HepG2 (cell line): ENCODE results near the gene NOSIP. TPM values are rescaled to one million over a fixed set of nuclear protein-coding genes. Genes with fewer than 3 reads are reported as not detected.

Experiments
- ATAC-seq: fragments of 200-7000 bp; cut with Tn5 transposase; 3 replicates; pipeline ENCODE4 v1.9.1; 2020; ENCODE audit warnings: mild to moderate bottlenecking, moderate library complexity
- BruUV-seq: library from RNA; stranded (reverse); fragments of 400-500 nt; replicated peaks from 2 replicates; lab custom pipeline; 2021; lab: Mats Ljungman, UMichigan
- CTCF ChIA-PET: fragments of 300-600 bp; formaldehyde crosslinking; extraction: SDS; loops from one replicate; lab custom pipeline; 2021; ENCODE audit warnings: low total read pairs, inconsistent platforms, low intra/inter-chr PET ratio; lab: Yijun Ruan, JAX
- POLR2A ChIA-PET: fragments of 350-600 bp; sonication (Branson Sonifier 250); formaldehyde crosslinking; loops from one replicate; lab custom pipeline; 2020; ENCODE audit warnings: antibody characterized with exemption, inconsistent platforms; lab: Yijun Ruan, JAX
- DNase-seq: peaks from one replicate; pipeline ENCODE4 v3.0.0-alpha.2; 2015; ENCODE audit warnings: low spot score
- FAIRE-seq: peaks from 3 replicates; lab custom pipeline; 2011; peaks lifted over from hg19 to GRCh38; lab: Jason Lieb, UNC
- H2AFZ ChIP-seq: one replicate; pipeline ENCODE4 v1.6.1; 2011; ENCODE audit warnings: low read length, inconsistent platforms
- H3K27ac ChIP-seq: fragments of 300-600 bp; 3 replicates; pipeline ENCODE4 v1.8.0; 2011; ENCODE audit warnings: mixed run types, mild to moderate bottlenecking, mixed read lengths, low read length, inconsistent platforms; ENCODE audit not compliant: insufficient read depth; ENCODE audit errors: extremely low read length
- H3K27me3 ChIP-seq, 2 experiments: fragments of 200-600 bp in 1 of 2; 2 replicates in 1 of 2; 3 replicates in 1 of 2; pipeline versions ENCODE4 v1.6.0 to v1.8.0; 2011; ENCODE audit warnings: low read length in 2 of 2, mild to moderate bottlenecking in 2 of 2, moderate library complexity in 2 of 2, inconsistent platforms in 1 of 2; ENCODE audit not compliant: insufficient read depth in 2 of 2, control insufficient read depth in 1 of 2
- H3K36me3 ChIP-seq, 2 experiments: fragments of 200-600 bp in 1 of 2; replicated peaks in 1 of 2; 2 replicates in 1 of 2; 3 replicates in 1 of 2; pipeline versions ENCODE4 v1.5.1 to v1.8.0; 2011; ENCODE audit warnings: low read length in 2 of 2, inconsistent platforms in 1 of 2; ENCODE audit not compliant: insufficient read depth in 2 of 2, control insufficient read depth in 1 of 2
- H3K4me1 ChIP-seq: 2 replicates; pipeline ENCODE4 v1.5.1; 2012; ENCODE audit warnings: low read length, inconsistent platforms; ENCODE audit not compliant: insufficient read depth
- H3K4me2 ChIP-seq: 2 replicates; pipeline ENCODE4 v1.6.0; 2011; ENCODE audit warnings: low read depth, low read length, inconsistent platforms
- H3K4me3 ChIP-seq, 3 experiments: fragments of 200-600 bp in 1 of 3; sonication (generic), shearing (Covaris generic) in 1 of 3; replicated peaks in 1 of 3; 2 replicates each; pipeline ENCODE4 v1.5.1; 2011 to 2016; ENCODE audit warnings: low read length in 3 of 3, inconsistent platforms in 2 of 3, low read depth in 2 of 3, mild to moderate bottlenecking in 2 of 3, control low read depth in 1 of 3, mixed read lengths in 1 of 3; ENCODE audit not compliant: insufficient read depth in 1 of 3
- H3K79me2 ChIP-seq: one replicate; pipeline ENCODE4 v1.6.1; 2011; ENCODE audit warnings: low read length, inconsistent platforms; ENCODE audit not compliant: insufficient read depth
- H3K9ac ChIP-seq: 2 replicates; pipeline ENCODE4 v1.6.0; 2011; ENCODE audit warnings: mild to moderate bottlenecking, low read depth, low read length, inconsistent platforms; ENCODE audit not compliant: insufficient read depth
- H3K9me3 ChIP-seq: 2 replicates; pipeline ENCODE4 v1.5.1; 2012; ENCODE audit warnings: mild to moderate bottlenecking, low read length
- H4K20me1 ChIP-seq: 2 replicates; pipeline ENCODE4 v1.6.0; 2011; ENCODE audit warnings: inconsistent platforms, mild to moderate bottlenecking, low read length, moderate library complexity; ENCODE audit not compliant: insufficient read depth
- ZNF619 ChIP-seq: sonication (generic); formaldehyde crosslinking; IDR thresholded peaks from 2 replicates; pipeline ENCODE4 v1.4.0; 2020; ENCODE audit warnings: mild to moderate bottlenecking, missing genetic modification reagents
- WGBS: methylation state at CpG from one replicate; pipeline ENCODE4 v1.1.6; 2017; ENCODE audit warnings: low lambda C conversion rate; 5-methylcytosine and 5-hydroxymethylcytosine counted together
- in situ Hi-C: cut with HindIII; loops from 2 replicates; pipeline ENCODE4 v1.10.0; 2017; ENCODE audit warnings: low pct_unique_long_range_greater_than_20kb; ENCODE audit not compliant: extremely low pct_ligation_motif_present
- intact Hi-C: fragments of 100-400 bp; cut with micrococcal nuclease; formaldehyde crosslinking; loops from one replicate; pipeline ENCODE4 v1.10.0; 2022; ENCODE audit not compliant: unreplicated experiment
- polyA plus RNA-seq, 8 experiments: library from polyadenylated mRNA; depleted of rRNA in 3 of 8; stranded (reverse) in 7 of 8; unstranded in 1 of 8; fragments of >200 nt; fragmentation: Illumina TruSeq in 4 of 8; extraction: Trizol in 4 of 8; gene quantifications; 2 replicates each; pipeline versions ENCODE4 v1.2.1 to v1.2.3, GENCODE V29; 2011 to 2016; ENCODE audit warnings: low read depth in 4 of 8, missing spikeins in 1 of 8, mixed read lengths in 1 of 8; ENCODE audit not compliant: insufficient read depth in 1 of 8
- total RNA-seq, 5 experiments: library from RNA; depleted of rRNA; stranded (reverse); fragments of >200 nt; fragmentation: Illumina TruSeq; extraction: Trizol; gene quantifications; 2 replicates each; pipeline ENCODE4 v1.2.3, GENCODE V29; 2016; ENCODE audit warnings: low read depth in 1 of 5
- TF ChIP-seq, protein P1 (sequence below), 2 experiments: sonication (generic) in 1 of 2; formaldehyde crosslinking in 1 of 2; IDR thresholded peaks; 2 replicates each; pipeline versions ENCODE4 v1.6.1 to v1.9.0; 2014 to 2022; ENCODE audit warnings: antibody characterized with exemption in 1 of 2, borderline replicate concordance in 1 of 2, inconsistent platforms in 1 of 2, low read depth in 1 of 2, missing genetic modification reagents in 1 of 2
- TF ChIP-seq, protein P2 (sequence below): sonication (generic); formaldehyde crosslinking; IDR thresholded peaks from 2 replicates; pipeline ENCODE4 v1.4.0; 2020; ENCODE audit warnings: missing genetic modification reagents

Gene NOSIP
- total and polyA plus RNA-seq, 2 of the 13 experiments (the other 11 are each of a cell fraction or from before 2014, with no cell fraction given), result 54.3 to 78.0 TPM

DNA sequence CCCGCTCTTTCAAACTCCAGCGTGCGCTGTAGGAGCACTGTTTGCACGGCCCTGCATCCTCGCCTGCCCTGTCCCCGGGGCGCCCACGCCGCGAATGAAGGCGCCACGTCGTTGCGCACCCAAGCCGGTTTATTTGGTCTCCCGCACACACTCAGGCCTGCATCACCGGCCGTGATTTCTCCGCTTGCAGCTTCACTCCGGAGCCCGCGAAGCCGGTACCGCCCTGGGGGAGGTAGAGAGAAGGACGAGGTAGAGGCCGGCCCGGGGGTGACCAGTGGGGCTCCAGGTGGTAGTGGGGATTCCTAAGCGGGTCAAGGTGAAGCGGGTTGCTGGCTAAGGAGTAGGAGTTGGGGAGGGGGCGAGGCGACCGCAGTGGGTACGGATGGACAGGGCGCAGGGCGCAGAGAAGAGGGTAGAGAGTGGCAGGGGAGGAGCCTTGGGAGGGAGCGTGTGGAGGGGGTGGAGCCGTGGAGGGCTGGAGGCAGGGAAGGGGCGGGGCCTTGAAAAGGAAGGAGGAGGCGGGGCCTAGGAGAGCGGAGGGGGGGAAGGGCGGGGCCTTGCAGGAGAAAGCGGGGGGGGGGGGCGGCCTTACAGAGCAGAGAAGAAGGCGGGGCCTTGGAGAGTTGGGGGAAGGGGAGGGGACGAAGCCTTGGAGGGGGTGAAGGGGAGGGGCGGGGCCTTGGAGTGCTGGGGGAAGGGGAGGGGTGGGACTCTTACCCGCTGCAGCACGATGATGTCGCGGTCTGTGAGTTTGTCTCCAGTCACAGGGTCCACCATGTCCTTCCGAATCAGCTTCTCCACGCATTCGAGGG is 24.6 kb downstream of the NOSIP start (continued):
- TF ChIP-seq, protein P1, sequence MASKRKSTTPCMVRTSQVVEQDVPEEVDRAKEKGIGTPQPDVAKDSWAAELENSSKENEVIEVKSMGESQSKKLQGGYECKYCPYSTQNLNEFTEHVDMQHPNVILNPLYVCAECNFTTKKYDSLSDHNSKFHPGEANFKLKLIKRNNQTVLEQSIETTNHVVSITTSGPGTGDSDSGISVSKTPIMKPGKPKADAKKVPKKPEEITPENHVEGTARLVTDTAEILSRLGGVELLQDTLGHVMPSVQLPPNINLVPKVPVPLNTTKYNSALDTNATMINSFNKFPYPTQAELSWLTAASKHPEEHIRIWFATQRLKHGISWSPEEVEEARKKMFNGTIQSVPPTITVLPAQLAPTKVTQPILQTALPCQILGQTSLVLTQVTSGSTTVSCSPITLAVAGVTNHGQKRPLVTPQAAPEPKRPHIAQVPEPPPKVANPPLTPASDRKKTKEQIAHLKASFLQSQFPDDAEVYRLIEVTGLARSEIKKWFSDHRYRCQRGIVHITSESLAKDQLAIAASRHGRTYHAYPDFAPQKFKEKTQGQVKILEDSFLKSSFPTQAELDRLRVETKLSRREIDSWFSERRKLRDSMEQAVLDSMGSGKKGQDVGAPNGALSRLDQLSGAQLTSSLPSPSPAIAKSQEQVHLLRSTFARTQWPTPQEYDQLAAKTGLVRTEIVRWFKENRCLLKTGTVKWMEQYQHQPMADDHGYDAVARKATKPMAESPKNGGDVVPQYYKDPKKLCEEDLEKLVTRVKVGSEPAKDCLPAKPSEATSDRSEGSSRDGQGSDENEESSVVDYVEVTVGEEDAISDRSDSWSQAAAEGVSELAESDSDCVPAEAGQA (IDR thresholded peaks at IDR 0.05; ENCODE audit: low read depth), result no peak
- TF ChIP-seq, protein P1 (CRISPR knock-in tag; IDR thresholded peaks at IDR 0.05; ENCODE audit: borderline replicate concordance), result no peak

DNA sequence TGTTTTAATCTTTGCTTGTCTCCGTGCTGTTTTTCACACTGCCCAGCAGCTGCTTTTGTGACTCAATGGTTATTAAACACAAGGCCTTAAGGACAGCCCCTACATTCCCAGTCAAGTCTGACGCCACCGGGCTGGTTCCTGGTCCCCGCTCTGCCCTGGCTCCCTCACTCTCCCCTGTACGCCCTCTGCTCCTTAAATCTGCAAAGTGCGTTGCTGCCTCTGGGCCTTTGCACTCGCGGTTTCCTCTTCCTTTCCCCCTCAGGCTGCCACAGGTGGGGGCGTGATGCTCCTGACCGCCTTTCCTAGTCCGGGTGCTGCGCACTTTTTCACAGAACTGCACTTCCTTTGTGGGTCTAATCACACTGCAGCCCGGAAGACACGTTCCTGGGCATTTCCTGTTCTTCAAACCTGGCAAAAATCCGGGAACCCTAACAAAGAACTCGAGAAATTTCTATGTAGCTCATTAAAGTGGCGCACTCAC is 25.6 kb downstream of the NOSIP start:
- H2AFZ ChIP-seq, result no peak overlapping the region
- ATAC-seq, result no peak
- CTCF ChIA-PET, result no interaction called here

More for the DNA sequence above, 25.6 kb downstream of the NOSIP start:
- DNase-seq (no peak), FAIRE-seq (no peak)
- Histone ChIP-seq H3K4me3 (no peak overlapping the region), H3K36me3 (peaks cover 14 to 37% of the 10 kb centered on the region in 2 experiments), H3K4me2 (no peak overlapping the region), H3K79me2 (no peaks in the 10 kb centered on the region), H3K9ac (no peak overlapping the region), H3K4me1 (peaks cover 20% of the 10 kb centered on the region), H4K20me1 (no peaks in the 10 kb centered on the region), H3K9me3 (no peaks in the 10 kb centered on the region), H3K27ac (no peak overlapping the region), H3K27me3 (no peaks in the 10 kb centered on the region)
- TF ChIP-seq ZNF619, result no peak
- TF ChIP-seq, protein P2, sequence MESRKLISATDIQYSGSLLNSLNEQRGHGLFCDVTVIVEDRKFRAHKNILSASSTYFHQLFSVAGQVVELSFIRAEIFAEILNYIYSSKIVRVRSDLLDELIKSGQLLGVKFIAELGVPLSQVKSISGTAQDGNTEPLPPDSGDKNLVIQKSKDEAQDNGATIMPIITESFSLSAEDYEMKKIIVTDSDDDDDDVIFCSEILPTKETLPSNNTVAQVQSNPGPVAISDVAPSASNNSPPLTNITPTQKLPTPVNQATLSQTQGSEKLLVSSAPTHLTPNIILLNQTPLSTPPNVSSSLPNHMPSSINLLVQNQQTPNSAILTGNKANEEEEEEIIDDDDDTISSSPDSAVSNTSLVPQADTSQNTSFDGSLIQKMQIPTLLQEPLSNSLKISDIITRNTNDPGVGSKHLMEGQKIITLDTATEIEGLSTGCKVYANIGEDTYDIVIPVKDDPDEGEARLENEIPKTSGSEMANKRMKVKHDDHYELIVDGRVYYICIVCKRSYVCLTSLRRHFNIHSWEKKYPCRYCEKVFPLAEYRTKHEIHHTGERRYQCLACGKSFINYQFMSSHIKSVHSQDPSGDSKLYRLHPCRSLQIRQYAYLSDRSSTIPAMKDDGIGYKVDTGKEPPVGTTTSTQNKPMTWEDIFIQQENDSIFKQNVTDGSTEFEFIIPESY, result peak; percentile 28; the same call in 1 of the 2 replicates
- 97% methylated on average over 17 of the region's 17 CpGs for WGBS
- POLR2A ChIA-PET, result interaction anchor here (0.8 kb wide), 1 partner anchor 41 kb away, joined by 3 read pairs; no protein-coding TSS in a partner anchor
- in situ Hi-C loops, result no loop called here
- TSS peak; percentile 52 for BruUV-seq
- intact Hi-C loops, result no loop called here
